Gastrocnemius medialis (tissue), 4 donors: ENCODE data around the gene ACOT7. TPM values are rescaled to one million over a fixed set of nuclear protein-coding genes. Genes with fewer than 3 reads are reported as not detected.

Experiments
- ATAC-seq, 2 donors: fragments of 150-250 bp; one replicate each; pipeline ENCODE4 v1.9.1; 2016
- DNase-seq, 2 donors: peaks; one replicate each; pipeline ENCODE4 v3.0.0-alpha.2; 2019
- H3K27ac ChIP-seq, 4 donors: fragments of 200-600 bp; sonication (generic); 1 replicate in 1 of 4; 2 replicates in 3 of 4; pipeline ENCODE4 v1.5.1; 2016 to 2018; ENCODE audit warnings: mild to moderate bottlenecking in 2 of 4, moderate library complexity in 1 of 4
- H3K27me3 ChIP-seq, 3 donors: fragments of 200-600 bp; sonication (generic) in 2 of 3; 1 replicate in 1 of 3; 2 replicates in 2 of 3; pipeline versions ENCODE4 v1.5.1 to v1.6.0; 2016 to 2019; ENCODE audit warnings: mild to moderate bottlenecking in 1 of 3, moderate library complexity in 1 of 3
- H3K36me3 ChIP-seq, 2 donors: fragments of 200-600 bp; sonication (generic) in 1 of 2; one replicate each; pipeline ENCODE4 v1.5.1; 2017 to 2018
- H3K4me1 ChIP-seq, 2 donors: fragments of 200-600 bp; sonication (generic) in 1 of 2; one replicate each; pipeline ENCODE4 v1.5.1; 2016 to 2017; ENCODE audit warnings: mild to moderate bottlenecking in 2 of 2
- H3K4me3 ChIP-seq, 4 donors: fragments of 200-600 bp; sonication (generic) in 3 of 4; 1 replicate in 1 of 4; 2 replicates in 3 of 4; pipeline ENCODE4 v1.5.1; 2016 to 2019; ENCODE audit warnings: mild to moderate bottlenecking in 2 of 4
- H3K9me3 ChIP-seq, 3 donors: fragments of 200-600 bp; sonication (generic) in 2 of 3; 1 replicate in 1 of 3; 2 replicates in 2 of 3; pipeline ENCODE4 v1.5.1; 2016 to 2019
- POLR2A ChIP-seq, 2 donors: fragments of 450-650 bp; IDR thresholded peaks; one replicate each; pipeline ENCODE4 v1.6.1; 2017; ENCODE audit warnings: antibody characterized with exemption in 2 of 2, mild to moderate bottlenecking in 2 of 2, moderate library complexity in 2 of 2
- in situ Hi-C, 4 donors: fragments of 200-750 bp; cut with MboI; loops; one replicate each; pipeline versions ENCODE4 v1.15.0 to v1.8.0; 2017; ENCODE audit warnings: low sequenced_read_pairs in 4 of 4
- intact Hi-C: fragments of 100-400 bp; cut with DNase I; formaldehyde crosslinking; loops from one replicate; pipeline ENCODE4 v1.15.1; 2023; ENCODE audit warnings: low total_unique reads
- total RNA-seq, 4 donors: library from RNA; depleted of rRNA; stranded (reverse); fragments of >200 nt; gene quantifications; one replicate each; pipeline versions ENCODE4 v1.1.0 to v1.2.3, GENCODE V29; 2016
- TF ChIP-seq, protein P1 (sequence below), 5 experiments: fragments of 450-650 bp in 3 of 5; fragments of 200-600 bp in 2 of 5; sonication (generic) in 2 of 5; IDR thresholded peaks in 4 of 5; conservative IDR thresholded peaks in 1 of 5; 1 replicate in 4 of 5; 2 replicates in 1 of 5; pipeline ENCODE4 v1.5.1; 2016 to 2019; ENCODE audit warnings: antibody characterized with exemption in 5 of 5, mild to moderate bottlenecking in 3 of 5, moderate library complexity in 3 of 5

ACOT7 gene
- total RNA-seq, 4 donors from 2014 or later, result 1.3 to 5.8 (median 3.2) TPM

DNA sequence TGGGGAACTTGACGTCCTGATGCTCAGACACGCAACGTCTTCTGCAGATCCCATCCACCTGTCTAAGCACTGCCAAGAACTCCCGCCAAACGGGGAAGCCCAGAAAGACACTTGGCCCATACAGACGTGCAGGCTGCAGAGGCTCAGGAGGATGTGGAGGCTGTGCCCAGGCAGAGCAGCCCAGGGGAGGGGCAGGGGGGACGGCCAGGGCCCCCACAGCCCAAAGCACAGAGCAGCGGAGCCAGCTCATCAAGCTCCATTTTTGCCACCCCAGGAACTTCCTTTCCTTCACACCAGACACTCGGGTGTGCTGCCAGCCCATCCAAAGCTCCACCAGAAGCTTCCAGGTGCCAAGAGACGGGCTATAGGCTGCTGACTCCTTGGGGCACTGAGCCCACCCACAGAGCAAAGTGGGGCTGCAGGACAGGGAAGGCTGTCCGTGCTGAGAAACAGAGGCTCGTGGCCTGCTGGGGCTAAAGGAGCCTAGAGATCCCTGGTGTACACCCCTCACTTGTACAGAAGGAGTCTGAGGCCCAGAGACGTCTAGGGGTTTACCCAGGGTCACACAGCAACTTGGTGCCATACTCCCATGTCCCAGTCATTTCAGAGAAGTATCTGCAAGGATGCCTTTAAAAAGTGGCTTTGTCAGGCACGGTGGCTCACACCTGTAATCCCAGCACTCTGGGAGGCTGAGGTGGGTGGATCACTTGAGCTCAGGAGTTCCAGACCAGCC lies 59.1 kb downstream of the ACOT7 start:
- no peak overlapping the region for H3K4me3 ChIP-seq
- TF ChIP-seq, protein P1, sequence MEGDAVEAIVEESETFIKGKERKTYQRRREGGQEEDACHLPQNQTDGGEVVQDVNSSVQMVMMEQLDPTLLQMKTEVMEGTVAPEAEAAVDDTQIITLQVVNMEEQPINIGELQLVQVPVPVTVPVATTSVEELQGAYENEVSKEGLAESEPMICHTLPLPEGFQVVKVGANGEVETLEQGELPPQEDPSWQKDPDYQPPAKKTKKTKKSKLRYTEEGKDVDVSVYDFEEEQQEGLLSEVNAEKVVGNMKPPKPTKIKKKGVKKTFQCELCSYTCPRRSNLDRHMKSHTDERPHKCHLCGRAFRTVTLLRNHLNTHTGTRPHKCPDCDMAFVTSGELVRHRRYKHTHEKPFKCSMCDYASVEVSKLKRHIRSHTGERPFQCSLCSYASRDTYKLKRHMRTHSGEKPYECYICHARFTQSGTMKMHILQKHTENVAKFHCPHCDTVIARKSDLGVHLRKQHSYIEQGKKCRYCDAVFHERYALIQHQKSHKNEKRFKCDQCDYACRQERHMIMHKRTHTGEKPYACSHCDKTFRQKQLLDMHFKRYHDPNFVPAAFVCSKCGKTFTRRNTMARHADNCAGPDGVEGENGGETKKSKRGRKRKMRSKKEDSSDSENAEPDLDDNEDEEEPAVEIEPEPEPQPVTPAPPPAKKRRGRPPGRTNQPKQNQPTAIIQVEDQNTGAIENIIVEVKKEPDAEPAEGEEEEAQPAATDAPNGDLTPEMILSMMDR (IDR thresholded peaks at IDR 0.05 in 4 of 5, conservative IDR thresholded peaks at IDR 0.05 in 1 of 5), result no peak
- no peak for TF ChIP-seq POLR2A (IDR thresholded peaks at IDR 0.05)
- H3K9me3 ChIP-seq, result no peaks in the 10 kb centered on the region
- H3K4me1 ChIP-seq, result no peaks in the 10 kb centered on the region
- H3K27ac ChIP-seq, result no peak overlapping the region
- ATAC-seq, result no peak
- in situ Hi-C loops, result no loop called here
- H3K36me3 ChIP-seq, result no peaks in the 10 kb centered on the region
- no peak for DNase-seq
- intact Hi-C loops, result no loop called here
- no peaks in the 10 kb centered on the region for H3K27me3 ChIP-seq

GRCh38 chr1:6332821-6333220 lies 60.7 kb downstream of the ACOT7 start:
- in situ Hi-C loops (no loop called here), intact Hi-C loops (no loop called here)
- Histone ChIP-seq H3K36me3 (no peaks in the 10 kb centered on the region), H3K4me1 (no peaks in the 10 kb centered on the region), H3K9me3 (no peaks in the 10 kb centered on the region), H3K27ac (no peak overlapping the region), H3K4me3 (no peak overlapping the region), H3K27me3 (no peaks in the 10 kb centered on the region)
- DNase-seq, result no peak
- ATAC-seq, result no peak
- no peak for TF ChIP-seq POLR2A (IDR thresholded peaks at IDR 0.05)
- TF ChIP-seq, protein P1 (IDR thresholded peaks at IDR 0.05 in 4 of 5, conservative IDR thresholded peaks at IDR 0.05 in 1 of 5), result no peak

GRCh38 chr1:6331543-6332273 lies 61.9 kb downstream of the ACOT7 start:
- DNase-seq (no peak), ATAC-seq (no peak)
- TF ChIP-seq, protein P1 (IDR thresholded peaks at IDR 0.05 in 4 of 5, conservative IDR thresholded peaks at IDR 0.05 in 1 of 5), result no peak
- no peak for TF ChIP-seq POLR2A (IDR thresholded peaks at IDR 0.05)
- Histone ChIP-seq H3K36me3 (no peaks in the 10 kb centered on the region), H3K27ac (no peak overlapping the region), H3K4me3 (no peak overlapping the region), H3K9me3 (no peaks in the 10 kb centered on the region), H3K4me1 (no peaks in the 10 kb centered on the region), H3K27me3 (no peaks in the 10 kb centered on the region)
- intact Hi-C loops (no loop called here), in situ Hi-C loops (no loop called here)

GRCh38 chr1:6330410-6330911 lies 63.1 kb downstream of the ACOT7 start:
- in situ Hi-C loops, result no loop called here
- H3K36me3 ChIP-seq, result no peaks in the 10 kb centered on the region
- H3K4me1 ChIP-seq, result no peaks in the 10 kb centered on the region
- no peak for DNase-seq
- H3K27ac ChIP-seq, result no peak overlapping the region
- ATAC-seq, result no peak
- TF ChIP-seq, protein P1 (IDR thresholded peaks at IDR 0.05 in 4 of 5, conservative IDR thresholded peaks at IDR 0.05 in 1 of 5), result no peak
- TF ChIP-seq POLR2A (IDR thresholded peaks at IDR 0.05), result no peak
- no peaks in the 10 kb centered on the region for H3K9me3 ChIP-seq
- H3K27me3 ChIP-seq, result no peaks in the 10 kb centered on the region
- no peak overlapping the region for H3K4me3 ChIP-seq
- intact Hi-C loops, result no loop called here
